ENCODE results near the gene ERO1A. TPM values are rescaled to one million over a fixed set of nuclear protein-coding genes. Genes with fewer than 3 reads are reported as not detected.

The ERO1A gene
- total RNA-seq, 1 donor from 2014 or later: 25.8 TPM

DNA sequence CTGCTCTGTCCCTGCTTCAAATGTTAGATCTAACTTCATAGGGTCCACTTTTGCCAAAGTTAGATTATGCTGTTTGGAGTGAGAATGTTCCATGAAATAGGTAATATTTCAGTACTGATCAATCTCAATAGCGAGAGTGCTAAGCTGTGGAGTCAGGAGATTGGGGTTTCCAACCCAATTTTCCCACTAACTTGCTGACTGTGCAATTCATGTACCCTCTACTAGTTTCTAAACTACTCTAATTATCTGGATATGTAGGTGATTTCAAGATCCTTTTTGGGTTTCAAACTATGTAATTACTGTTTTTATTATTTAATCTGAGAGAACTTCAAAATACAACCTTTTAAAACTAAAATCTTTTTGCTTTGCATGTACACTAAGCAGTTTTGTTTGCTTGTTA, 96.8 kb downstream of the ERO1A start:
- no peak for DNase-seq
- Mint-ChIP-seq H3K4me3 (ENCODE audit: unreplicated experiment) (no peak overlapping the region), H3K4me1 (ENCODE audit: low read depth, unreplicated experiment) (no peaks in the 10 kb centered on the region), H3K36me3 (ENCODE audit: unreplicated experiment) (peaks cover 5% of the 10 kb centered on the region), H3K27ac (ENCODE audit: unreplicated experiment) (no peak overlapping the region), H3K27me3 (ENCODE audit: unreplicated experiment) (no peaks in the 10 kb centered on the region), H3K9me3 (ENCODE audit: unreplicated experiment) (peaks cover 2% of the 10 kb centered on the region)
- TF ChIP-seq, protein P1, sequence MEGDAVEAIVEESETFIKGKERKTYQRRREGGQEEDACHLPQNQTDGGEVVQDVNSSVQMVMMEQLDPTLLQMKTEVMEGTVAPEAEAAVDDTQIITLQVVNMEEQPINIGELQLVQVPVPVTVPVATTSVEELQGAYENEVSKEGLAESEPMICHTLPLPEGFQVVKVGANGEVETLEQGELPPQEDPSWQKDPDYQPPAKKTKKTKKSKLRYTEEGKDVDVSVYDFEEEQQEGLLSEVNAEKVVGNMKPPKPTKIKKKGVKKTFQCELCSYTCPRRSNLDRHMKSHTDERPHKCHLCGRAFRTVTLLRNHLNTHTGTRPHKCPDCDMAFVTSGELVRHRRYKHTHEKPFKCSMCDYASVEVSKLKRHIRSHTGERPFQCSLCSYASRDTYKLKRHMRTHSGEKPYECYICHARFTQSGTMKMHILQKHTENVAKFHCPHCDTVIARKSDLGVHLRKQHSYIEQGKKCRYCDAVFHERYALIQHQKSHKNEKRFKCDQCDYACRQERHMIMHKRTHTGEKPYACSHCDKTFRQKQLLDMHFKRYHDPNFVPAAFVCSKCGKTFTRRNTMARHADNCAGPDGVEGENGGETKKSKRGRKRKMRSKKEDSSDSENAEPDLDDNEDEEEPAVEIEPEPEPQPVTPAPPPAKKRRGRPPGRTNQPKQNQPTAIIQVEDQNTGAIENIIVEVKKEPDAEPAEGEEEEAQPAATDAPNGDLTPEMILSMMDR (IDR thresholded peaks at IDR 0.05; ENCODE audit: partially characterized antibody, unreplicated experiment): no peak

DNA sequence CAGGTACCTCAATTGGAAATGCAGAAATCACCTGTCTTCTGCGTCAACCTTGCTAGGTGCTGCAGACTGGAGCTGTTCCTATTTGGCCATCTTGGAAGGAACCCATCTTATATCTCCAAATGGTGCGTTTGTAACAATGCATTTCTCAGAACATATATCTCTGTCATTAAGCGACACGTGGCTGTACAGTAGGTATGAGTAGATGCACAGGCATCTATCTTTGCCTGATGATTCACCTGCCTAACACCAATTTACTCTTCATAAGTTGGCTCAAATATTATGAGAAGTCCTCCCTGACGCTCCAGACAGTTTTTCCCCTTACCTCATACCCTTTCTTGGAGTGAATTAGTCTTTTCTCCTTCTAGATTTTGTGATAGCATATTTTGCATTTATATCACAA, 98.5 kb downstream of the ERO1A start:
- no peak for DNase-seq
- H3K9me3 Mint-ChIP-seq (ENCODE audit: unreplicated experiment): peaks cover 6% of the 10 kb centered on the region
- no peak overlapping the region for H3K4me3 Mint-ChIP-seq (ENCODE audit: unreplicated experiment)
- H3K36me3 Mint-ChIP-seq (ENCODE audit: unreplicated experiment): peaks cover 7% of the 10 kb centered on the region
- TF ChIP-seq, protein P1 (IDR thresholded peaks at IDR 0.05; ENCODE audit: partially characterized antibody, unreplicated experiment): no peak
- H3K27ac Mint-ChIP-seq (ENCODE audit: unreplicated experiment): no peak overlapping the region
- H3K27me3 Mint-ChIP-seq (ENCODE audit: unreplicated experiment): no peaks in the 10 kb centered on the region
- no peaks in the 10 kb centered on the region for H3K4me1 Mint-ChIP-seq (ENCODE audit: low read depth, unreplicated experiment)

DNA sequence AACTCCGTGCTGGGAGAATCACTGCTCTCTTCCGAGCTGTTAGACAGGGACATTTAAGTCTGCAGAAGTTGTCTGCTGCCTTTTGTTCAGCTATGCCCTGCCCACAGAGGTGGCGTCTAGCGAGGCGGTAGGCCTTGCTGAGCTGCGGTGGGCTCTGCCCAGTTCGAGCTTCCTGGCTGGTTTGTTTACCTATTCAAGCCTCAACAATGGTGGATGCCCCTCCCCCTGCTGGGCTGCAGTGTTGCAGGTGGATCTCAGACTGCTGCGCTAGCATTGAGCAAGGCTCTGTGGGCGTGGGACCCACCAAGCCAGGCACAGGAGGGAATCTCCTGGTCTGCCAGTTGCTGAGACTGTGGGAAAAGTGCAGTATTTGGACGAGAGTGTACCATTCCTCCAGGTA, 99.0 kb downstream of the ERO1A start:
- DNase-seq: no peak
- Mint-ChIP-seq H3K36me3 (ENCODE audit: unreplicated experiment) (peaks cover 7% of the 10 kb centered on the region), H3K27ac (ENCODE audit: unreplicated experiment) (no peak overlapping the region), H3K4me3 (ENCODE audit: unreplicated experiment) (no peak overlapping the region), H3K9me3 (ENCODE audit: unreplicated experiment) (peaks cover 6% of the 10 kb centered on the region), H3K4me1 (ENCODE audit: low read depth, unreplicated experiment) (no peaks in the 10 kb centered on the region), H3K27me3 (ENCODE audit: unreplicated experiment) (peaks cover 2% of the 10 kb centered on the region)
- TF ChIP-seq, protein P1 (IDR thresholded peaks at IDR 0.05; ENCODE audit: partially characterized antibody, unreplicated experiment): no peak

DNA sequence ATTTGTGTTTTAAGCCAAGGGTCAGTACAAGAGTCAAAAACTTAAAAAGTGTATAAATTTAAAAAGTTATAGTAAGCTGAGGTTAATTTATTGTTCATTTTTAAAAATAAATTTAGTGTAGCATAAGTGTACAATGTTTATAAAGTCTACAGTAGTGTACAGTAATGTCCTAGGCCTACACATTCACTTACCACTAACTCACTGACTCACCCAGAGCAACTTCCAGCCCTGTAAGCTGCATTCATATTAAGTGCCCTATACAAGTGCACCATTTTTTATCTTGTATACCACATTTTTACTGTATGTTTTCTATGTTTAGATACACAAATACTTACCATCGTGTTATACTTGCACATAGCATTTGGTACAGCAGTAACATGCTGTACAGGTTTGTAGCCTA, 105.0 kb downstream of the ERO1A start:
- Mint-ChIP-seq H3K4me1 (ENCODE audit: low read depth, unreplicated experiment) (no peaks in the 10 kb centered on the region), H3K27ac (ENCODE audit: unreplicated experiment) (no peak overlapping the region), H3K36me3 (ENCODE audit: unreplicated experiment) (peaks cover 7% of the 10 kb centered on the region), H3K9me3 (ENCODE audit: unreplicated experiment) (peaks cover 6% of the 10 kb centered on the region), H3K27me3 (ENCODE audit: unreplicated experiment) (peaks cover 2% of the 10 kb centered on the region), H3K4me3 (ENCODE audit: unreplicated experiment) (no peak overlapping the region)
- TF ChIP-seq, protein P1 (IDR thresholded peaks at IDR 0.05; ENCODE audit: partially characterized antibody, unreplicated experiment): no peak
- no peak for DNase-seq

Other genes with a start within 250 kb of the ERO1A start
- gene TXNDC16, start 143.1 kb downstream of the ERO1A start, total RNA-seq (ENCODE audit: unreplicated experiment): 17.5 TPM
- 19.5 TPM for gene GPR137C, start 142.7 kb downstream of the ERO1A start, total RNA-seq (ENCODE audit: unreplicated experiment)
- 101 TPM for gene PSMC6, start 11.6 kb upstream of the ERO1A start, total RNA-seq (ENCODE audit: unreplicated experiment)
- gene STYX, start 34.6 kb upstream of the ERO1A start, total RNA-seq (ENCODE audit: unreplicated experiment): 5.5 TPM
- 9.2 TPM for gene GNPNAT1, start 96.0 kb upstream of the ERO1A start, total RNA-seq (ENCODE audit: unreplicated experiment)